MM.1S (cell line): ENCODE data around the gene GPS1.

Experiments used
- EZH2 ChIP-seq: fragments of 300-600 bp; sonication (generic); optimal IDR thresholded peaks from 2 replicates; pipeline ENCODE3; 2017; ENCODE audit warnings: low read depth, mild to moderate bottlenecking, antibody characterized with exemption, low read length, mixed read lengths
- TF ChIP-seq, protein P1 (sequence below): fragments of 300-600 bp; sonication (generic); IDR thresholded peaks from 2 replicates; pipeline ENCODE4 v1.5.1; 2016; ENCODE audit warnings: antibody characterized with exemption, low read length, mixed read lengths

DNA sequence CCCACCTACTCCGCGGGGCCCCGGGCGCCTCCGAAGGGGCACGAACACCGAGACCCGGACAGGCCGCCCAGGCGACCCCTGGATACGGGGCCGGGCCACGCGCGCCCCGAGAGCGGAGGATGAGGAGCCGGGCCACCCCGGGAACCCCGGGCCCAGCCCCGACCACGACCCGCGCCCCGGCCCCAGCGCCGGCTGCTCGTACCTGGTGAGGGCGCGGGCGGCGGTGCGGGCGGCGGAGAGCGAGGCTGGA lies 46.1 kb downstream of the GPS1 start:
- TF ChIP-seq, protein P1, sequence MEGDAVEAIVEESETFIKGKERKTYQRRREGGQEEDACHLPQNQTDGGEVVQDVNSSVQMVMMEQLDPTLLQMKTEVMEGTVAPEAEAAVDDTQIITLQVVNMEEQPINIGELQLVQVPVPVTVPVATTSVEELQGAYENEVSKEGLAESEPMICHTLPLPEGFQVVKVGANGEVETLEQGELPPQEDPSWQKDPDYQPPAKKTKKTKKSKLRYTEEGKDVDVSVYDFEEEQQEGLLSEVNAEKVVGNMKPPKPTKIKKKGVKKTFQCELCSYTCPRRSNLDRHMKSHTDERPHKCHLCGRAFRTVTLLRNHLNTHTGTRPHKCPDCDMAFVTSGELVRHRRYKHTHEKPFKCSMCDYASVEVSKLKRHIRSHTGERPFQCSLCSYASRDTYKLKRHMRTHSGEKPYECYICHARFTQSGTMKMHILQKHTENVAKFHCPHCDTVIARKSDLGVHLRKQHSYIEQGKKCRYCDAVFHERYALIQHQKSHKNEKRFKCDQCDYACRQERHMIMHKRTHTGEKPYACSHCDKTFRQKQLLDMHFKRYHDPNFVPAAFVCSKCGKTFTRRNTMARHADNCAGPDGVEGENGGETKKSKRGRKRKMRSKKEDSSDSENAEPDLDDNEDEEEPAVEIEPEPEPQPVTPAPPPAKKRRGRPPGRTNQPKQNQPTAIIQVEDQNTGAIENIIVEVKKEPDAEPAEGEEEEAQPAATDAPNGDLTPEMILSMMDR: no peak
- no peak for TF ChIP-seq EZH2
